Thyroid gland (tissue), 4 donors: ENCODE data around the gene SKI. TPM values are rescaled to one million over a fixed set of nuclear protein-coding genes. Genes with fewer than 3 reads are reported as not detected.

Source experiments
- DNase-seq, 2 donors: peaks; one replicate each; pipeline ENCODE4 v3.0.0-alpha.2; 2019
- H3K27ac ChIP-seq, 3 donors: fragments of 200-600 bp; sonication (generic); 1 replicate in 2 of 3; 2 replicates in 1 of 3; pipeline ENCODE4 v1.5.1; 2016 to 2019; ENCODE audit warnings: mild to moderate bottlenecking in 1 of 3, moderate library complexity in 1 of 3
- H3K27me3 ChIP-seq: fragments of 200-600 bp; sonication (generic); one replicate; pipeline ENCODE4 v1.5.1; 2019
- H3K36me3 ChIP-seq, 2 donors: fragments of 200-600 bp; sonication (generic); one replicate each; pipeline ENCODE4 v1.5.1; 2016 to 2019
- H3K4me1 ChIP-seq, 2 donors: fragments of 200-600 bp; sonication (generic); one replicate each; pipeline ENCODE4 v1.5.1; 2017 to 2019
- H3K4me3 ChIP-seq, 3 donors: fragments of 200-600 bp; sonication (generic); replicated peaks in 1 of 3; 1 replicate in 2 of 3; 2 replicates in 1 of 3; pipeline ENCODE4 v1.5.1; 2016; ENCODE audit warnings: mild to moderate bottlenecking in 1 of 3
- H3K9me3 ChIP-seq: fragments of 200-600 bp; sonication (generic); one replicate; pipeline ENCODE4 v1.5.1; 2017
- CTCF ChIP-seq, 6 experiments: fragments of 200-600 bp in 3 of 6; fragments of 450-650 bp in 3 of 6; sonication (generic) in 3 of 6; IDR thresholded peaks; one replicate each; pipeline ENCODE4 v1.5.1; 2016 to 2019; ENCODE audit warnings: antibody characterized with exemption in 6 of 6, mild to moderate bottlenecking in 2 of 6, inconsistent platforms in 1 of 6, moderate library complexity in 1 of 6
- POLR2A ChIP-seq, 2 donors: fragments of 450-650 bp; IDR thresholded peaks; one replicate each; pipeline ENCODE4 v1.6.1; 2017; ENCODE audit warnings: antibody characterized with exemption in 2 of 2, mild to moderate bottlenecking in 2 of 2, moderate library complexity in 1 of 2
- WGBS, 2 donors: methylation state at CpG; one replicate each; pipeline ENCODE4 v1.1.5; 2017; 5-methylcytosine and 5-hydroxymethylcytosine counted together
- intact Hi-C: fragments of 100-400 bp; cut with DNase I; formaldehyde crosslinking; loops from one replicate; pipeline ENCODE4 v1.15.1; 2023
- total RNA-seq, 4 donors: library from RNA; depleted of rRNA; stranded (reverse); fragments of >200 nt; gene quantifications; one replicate each; pipeline ENCODE4 v1.2.3, GENCODE V29; 2016

SKI gene
- total RNA-seq, 4 donors from 2014 or later = 31.4 to 59.6 (median 39.9) TPM

- no peaks in the 10 kb centered on the region for H3K9me3 ChIP-seq
- H3K36me3 ChIP-seq = no peaks in the 10 kb centered on the region
- H3K27ac ChIP-seq = peak overlapping the region in 1 of 3 donors; percentile 17
- no peaks in the 10 kb centered on the region for H3K27me3 ChIP-seq
- intact Hi-C loops = loop anchor here (5.0 kb wide), 1 partner anchor 107 kb away; no protein-coding TSS in a partner anchor
- no peak for DNase-seq
- TF ChIP-seq POLR2A (IDR thresholded peaks at IDR 0.05) = no peak
- TF ChIP-seq CTCF (IDR thresholded peaks at IDR 0.05) = no peak
- peaks cover 45 to 77% of the 10 kb centered on the region in 2 donors for H3K4me1 ChIP-seq
- no peak overlapping the region for H3K4me3 ChIP-seq
- WGBS, 2 donors = 91 to 98% methylated on average over 7 to 12 of the region's 13 CpGs
Observed at GRCh38 chr1:2210786-2211185, 17.3 kb upstream of the SKI start.

GRCh38 chr1:2212274-2212531 is 15.9 kb upstream of the SKI start:
- TF ChIP-seq POLR2A (IDR thresholded peaks at IDR 0.05) = no peak
- no peak for TF ChIP-seq CTCF (IDR thresholded peaks at IDR 0.05)
- intact Hi-C loops = loop anchor here (5.0 kb wide), 1 partner anchor 105 kb away; no protein-coding TSS in a partner anchor

GRCh38 chr1:2212532-2213491 is 15.3 kb upstream of the SKI start:
- Histone ChIP-seq H3K4me3 (peak overlapping the region in 1 of 3 donors; percentile 10), H3K27me3 (no peaks in the 10 kb centered on the region), H3K4me1 (peaks cover 44 to 61% of the 10 kb centered on the region in 2 donors), H3K9me3 (no peaks in the 10 kb centered on the region), H3K27ac (peak overlapping the region; percentile 98 to 99 (median 98)), H3K36me3 (no peaks in the 10 kb centered on the region)
- peak; percentile 93 to 95 for DNase-seq
- intact Hi-C loops = loop anchor here (5.0 kb wide), 1 partner anchor 104 kb away; no protein-coding TSS in a partner anchor
- WGBS, 2 donors = 8 to 9% methylated on average over 22 to 23 of the region's 49 CpGs
- peak in 1 of 2 donors; percentile 69 for TF ChIP-seq POLR2A (IDR thresholded peaks at IDR 0.05)
- TF ChIP-seq CTCF (IDR thresholded peaks at IDR 0.05) = peak in 5 of 6 experiments; percentile 17 to 44 (median 27)

More at GRCh38 chr1:2212274-2212531, 15.9 kb upstream of the SKI start:
- no peaks in the 10 kb centered on the region for H3K9me3 ChIP-seq
- H3K36me3 ChIP-seq = no peaks in the 10 kb centered on the region
- peaks cover 44 to 67% of the 10 kb centered on the region in 2 donors for H3K4me1 ChIP-seq
- H3K27me3 ChIP-seq = no peaks in the 10 kb centered on the region
- H3K4me3 ChIP-seq = peak overlapping the region in 1 of 3 donors; percentile 10
- H3K27ac ChIP-seq = peak overlapping the region; percentile 98 to 99 (median 98)
- peak; percentile 38 to 42 for DNase-seq
- WGBS, 2 donors = 30 to 73% methylated on average over 2 to 9 of the region's 10 CpGs

GRCh38 chr1:2213576-2214505 is 14.3 kb upstream of the SKI start:
- intact Hi-C loops = loop anchor here (5.0 kb wide), 1 partner anchor 103 kb away; no protein-coding TSS in a partner anchor
- peak overlapping the region in 1 of 3 donors; percentile 5 for H3K4me3 ChIP-seq

More at GRCh38 chr1:2213576-2214505, 14.3 kb upstream of the SKI start:
- 26 to 29% methylated on average over 17 to 20 of the region's 32 CpGs for WGBS, 2 donors
- DNase-seq = peak; percentile 81 to 86
- Histone ChIP-seq H3K4me1 (peaks cover 34 to 51% of the 10 kb centered on the region in 2 donors), H3K36me3 (no peaks in the 10 kb centered on the region), H3K9me3 (no peaks in the 10 kb centered on the region), H3K27ac (peak overlapping the region; percentile 98 to 99 (median 98)), H3K27me3 (no peaks in the 10 kb centered on the region)
- TF ChIP-seq POLR2A (IDR thresholded peaks at IDR 0.05) (peak in 1 of 2 donors; percentile 66), CTCF (IDR thresholded peaks at IDR 0.05) (no peak)
